DND-41 (cell line): ENCODE data around the gene VEGFD.

Experiments used
- ATAC-seq: fragments of 200-7000 bp; cut with Tn5 transposase; 3 replicates; pipeline ENCODE4 v1.9.1; 2021; ENCODE audit warnings: low read depth; ENCODE audit not compliant: insufficient read depth
- DNase-seq: peaks from one replicate; pipeline ENCODE4 v3.0.0-alpha.2; 2020
- H2AFZ ChIP-seq: 2 replicates; pipeline ENCODE4 v1.6.0; 2012; ENCODE audit warnings: low read depth, low read length
- H3K27ac ChIP-seq: 2 replicates; pipeline ENCODE4 v1.5.1; 2012; ENCODE audit warnings: low read length, inconsistent platforms
- H3K27me3 ChIP-seq: fragments of 200-600 bp; sonication (generic); 2 replicates; pipeline ENCODE4 v1.6.0; 2012; ENCODE audit warnings: low read length, mild to moderate bottlenecking, inconsistent platforms; ENCODE audit not compliant: insufficient read depth, poor library complexity
- H3K36me3 ChIP-seq: 2 replicates; pipeline ENCODE4 v1.5.1; 2012; ENCODE audit warnings: low read length, inconsistent platforms; ENCODE audit not compliant: insufficient read depth
- H3K4me1 ChIP-seq: 2 replicates; pipeline ENCODE4 v1.5.1; 2012; ENCODE audit warnings: mild to moderate bottlenecking, low read length; ENCODE audit not compliant: insufficient read depth
- H3K4me2 ChIP-seq: 2 replicates; pipeline ENCODE4 v1.6.0; 2012; ENCODE audit warnings: mild to moderate bottlenecking, moderate library complexity, low read length, inconsistent platforms; ENCODE audit not compliant: insufficient read depth
- H3K4me3 ChIP-seq, 2 experiments: fragments of 200-600 bp in 1 of 2; shearing (Covaris generic) in 1 of 2; 2 replicates each; pipeline ENCODE4 v1.5.1; 2012 to 2016; ENCODE audit warnings: inconsistent platforms in 2 of 2, low read length in 2 of 2, mild to moderate bottlenecking in 2 of 2, low read depth in 1 of 2, moderate library complexity in 1 of 2
- H3K79me2 ChIP-seq: 2 replicates; pipeline ENCODE4 v1.6.0; 2012; ENCODE audit warnings: low read length, inconsistent platforms; ENCODE audit not compliant: insufficient read depth
- H3K9ac ChIP-seq: 2 replicates; pipeline ENCODE4 v1.6.0; 2012; ENCODE audit warnings: low read depth, mild to moderate bottlenecking, inconsistent platforms, low read length, moderate library complexity
- H3K9me3 ChIP-seq: 2 replicates; pipeline ENCODE4 v1.5.1; 2012; ENCODE audit warnings: low read length, moderate library complexity, mild to moderate bottlenecking, inconsistent platforms; ENCODE audit not compliant: insufficient read depth, severe bottlenecking
- H4K20me1 ChIP-seq: 2 replicates; pipeline ENCODE4 v1.6.0; 2012; ENCODE audit warnings: low read length; ENCODE audit not compliant: insufficient read depth
- CTCF ChIP-seq: IDR thresholded peaks from 2 replicates; pipeline ENCODE4 v1.5.1; 2012; ENCODE audit warnings: borderline replicate concordance, low read length, moderate library complexity, mild to moderate bottlenecking; ENCODE audit not compliant: poor library complexity, severe bottlenecking; ENCODE audit errors: extremely low read depth
- EZH2 ChIP-seq: IDR thresholded peaks from 3 replicates; pipeline ENCODE4 v1.6.1; 2012; ENCODE audit warnings: borderline replicate concordance, low read depth, mild to moderate bottlenecking, moderate library complexity, low read length, inconsistent platforms; ENCODE audit not compliant: severe bottlenecking

The VEGFD gene

DNA sequence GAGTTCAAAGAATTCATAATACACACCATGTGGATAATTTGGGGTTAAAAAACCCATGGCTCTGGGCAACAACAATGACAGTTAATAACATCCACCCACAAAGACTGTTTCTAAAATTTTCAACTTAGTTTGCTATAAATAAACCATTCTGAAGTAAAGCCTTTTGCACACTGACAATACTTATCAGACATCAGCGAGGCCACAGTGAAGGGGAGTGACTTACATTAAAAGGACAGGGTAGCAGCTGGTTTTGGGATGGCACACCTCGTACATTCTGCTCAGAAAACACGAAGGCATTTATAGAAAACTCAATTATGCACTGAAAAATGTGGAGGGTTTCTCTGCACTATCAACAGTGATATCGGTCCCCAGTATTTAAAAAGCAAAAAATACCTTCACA lies 63.9 kb downstream of the VEGFD start:
- H3K9ac ChIP-seq: no peak overlapping the region
- no peaks in the 10 kb centered on the region for H3K79me2 ChIP-seq
- H3K9me3 ChIP-seq: no peaks in the 10 kb centered on the region
- no peak overlapping the region for H3K27ac ChIP-seq
- no peaks in the 10 kb centered on the region for H3K27me3 ChIP-seq
- no peak overlapping the region for H2AFZ ChIP-seq
- H4K20me1 ChIP-seq: no peaks in the 10 kb centered on the region
- DNase-seq: no peak
- peaks cover 29% of the 10 kb centered on the region for H3K36me3 ChIP-seq
- TF ChIP-seq CTCF (no peak), EZH2 (no peak)
- no peak overlapping the region for H3K4me3 ChIP-seq
- no peak overlapping the region for H3K4me2 ChIP-seq
- no peaks in the 10 kb centered on the region for H3K4me1 ChIP-seq
- no peak for ATAC-seq

DNA sequence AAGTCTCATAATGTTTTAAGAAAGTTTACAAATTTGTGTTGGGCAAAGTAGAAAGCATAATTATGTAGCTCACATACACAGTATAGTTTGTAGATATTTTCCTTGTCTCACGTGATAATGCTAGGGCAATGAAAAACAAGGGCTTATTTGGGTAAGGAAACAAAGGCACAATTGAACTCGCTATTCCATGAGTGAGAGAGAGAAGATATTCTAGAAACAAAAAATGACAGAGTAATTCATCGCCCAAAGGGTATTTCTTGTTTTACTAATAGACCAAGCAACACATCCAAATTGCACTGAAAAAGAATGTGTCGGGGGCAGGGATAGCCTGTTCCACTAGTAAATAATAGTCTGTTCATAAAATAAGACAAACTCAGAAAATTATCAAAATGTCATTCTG lies 65.1 kb downstream of the VEGFD start:
- Histone ChIP-seq H3K27ac (no peak overlapping the region), H3K4me1 (no peaks in the 10 kb centered on the region), H3K4me2 (no peak overlapping the region), H3K4me3 (no peak overlapping the region), H2AFZ (no peak overlapping the region), H3K9me3 (no peaks in the 10 kb centered on the region), H3K9ac (no peak overlapping the region), H3K27me3 (no peaks in the 10 kb centered on the region), H4K20me1 (no peaks in the 10 kb centered on the region), H3K79me2 (no peaks in the 10 kb centered on the region), H3K36me3 (peaks cover 20% of the 10 kb centered on the region)
- TF ChIP-seq EZH2 (no peak), CTCF (no peak)
- ATAC-seq (no peak), DNase-seq (no peak)

GRCh38 chrX:15315509-15315908 lies 68.7 kb downstream of the VEGFD start, which contains the start of gene ASB11:
Gene ASB11 (minus strand): TSS chrX:15315640. CDS start chrX:15315605, 35 bp downstream.
- TF ChIP-seq EZH2: no peak
- no peak for TF ChIP-seq CTCF
- DNase-seq (no peak), ATAC-seq (no peak)
- Histone ChIP-seq H3K9ac (no peak within 1 kb of the TSS), H4K20me1 (no peaks in the 10 kb centered on the region), H3K4me2 (no peak within 1 kb of the TSS), H3K4me3 (no peak within 1 kb of the TSS), H2AFZ (no peak within 1 kb of the TSS), H3K27ac (no peak within 1 kb of the TSS), H3K79me2 (no peaks in the 10 kb centered on the region), H3K36me3 (peaks cover 2% of the 10 kb centered on the region), H3K27me3 (no peaks in the 10 kb centered on the region), H3K4me1 (no peaks in the 10 kb centered on the region), H3K9me3 (no peaks in the 10 kb centered on the region)

DNA sequence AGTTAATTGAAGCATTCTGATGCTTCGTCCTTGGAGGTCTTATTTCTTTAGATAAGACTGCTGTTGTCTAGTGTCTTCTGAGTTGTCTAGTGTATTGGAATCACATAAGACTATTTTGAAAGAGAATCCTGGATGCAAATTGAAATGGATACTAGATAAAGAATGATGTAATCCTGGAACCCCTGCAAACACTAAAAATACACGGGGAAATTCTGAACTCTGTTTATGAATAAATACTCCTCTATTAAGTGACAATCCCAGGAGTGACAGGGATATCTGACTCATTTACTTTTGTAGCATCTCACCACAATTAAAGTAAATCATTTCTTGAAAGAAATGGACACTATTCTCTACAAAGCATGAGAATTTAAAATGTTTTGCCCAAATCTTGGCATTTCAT lies 69.7 kb downstream of the VEGFD start:
- Histone ChIP-seq H3K4me2 (no peak overlapping the region), H3K4me3 (no peak overlapping the region), H3K27me3 (no peaks in the 10 kb centered on the region), H3K79me2 (no peaks in the 10 kb centered on the region), H4K20me1 (no peaks in the 10 kb centered on the region), H3K36me3 (no peaks in the 10 kb centered on the region), H3K9me3 (no peaks in the 10 kb centered on the region), H3K27ac (no peak overlapping the region), H3K9ac (no peak overlapping the region), H2AFZ (no peak overlapping the region), H3K4me1 (no peaks in the 10 kb centered on the region)
- DNase-seq (no peak), ATAC-seq (no peak)
- TF ChIP-seq EZH2 (no peak), CTCF (no peak)
